Measurements from ENCODE around the gene COASY.
"Not testable (repeated sequence)": the region's sequence is repeated elsewhere in the genome, so short reads cannot be mapped to it uniquely, and the experiment has no call there.

Gene COASY

GRCh38 chr17:42603318-42603717 is 41.4 kb downstream of the COASY start:
- TF ChIP-seq, protein P1, sequence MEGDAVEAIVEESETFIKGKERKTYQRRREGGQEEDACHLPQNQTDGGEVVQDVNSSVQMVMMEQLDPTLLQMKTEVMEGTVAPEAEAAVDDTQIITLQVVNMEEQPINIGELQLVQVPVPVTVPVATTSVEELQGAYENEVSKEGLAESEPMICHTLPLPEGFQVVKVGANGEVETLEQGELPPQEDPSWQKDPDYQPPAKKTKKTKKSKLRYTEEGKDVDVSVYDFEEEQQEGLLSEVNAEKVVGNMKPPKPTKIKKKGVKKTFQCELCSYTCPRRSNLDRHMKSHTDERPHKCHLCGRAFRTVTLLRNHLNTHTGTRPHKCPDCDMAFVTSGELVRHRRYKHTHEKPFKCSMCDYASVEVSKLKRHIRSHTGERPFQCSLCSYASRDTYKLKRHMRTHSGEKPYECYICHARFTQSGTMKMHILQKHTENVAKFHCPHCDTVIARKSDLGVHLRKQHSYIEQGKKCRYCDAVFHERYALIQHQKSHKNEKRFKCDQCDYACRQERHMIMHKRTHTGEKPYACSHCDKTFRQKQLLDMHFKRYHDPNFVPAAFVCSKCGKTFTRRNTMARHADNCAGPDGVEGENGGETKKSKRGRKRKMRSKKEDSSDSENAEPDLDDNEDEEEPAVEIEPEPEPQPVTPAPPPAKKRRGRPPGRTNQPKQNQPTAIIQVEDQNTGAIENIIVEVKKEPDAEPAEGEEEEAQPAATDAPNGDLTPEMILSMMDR (IDR thresholded peaks at IDR 0.05; ENCODE audit: control extremely low read depth, extremely low read depth, low read depth, missing control alignments), result no peak
- ChIA-PET CTCF (interaction anchor here (13.0 kb wide), 1 partner anchor 22 kb away, joined by 120 read pairs; the partner anchor contains the start of gene PSMC3IP), POLR2A (no interaction called here)
- no peak for DNase-seq (ENCODE audit: extremely low spot score)

GRCh38 chr17:42607769-42608168 is 45.8 kb downstream of the COASY start:
- ChIA-PET CTCF (interaction anchor here (0.7 to 13.0 kb wide), 13 partner anchors 9 to 390 kb away, joined by 3 to 120 read pairs (median 6); partner anchors contain the start of genes BECN1, PLEKHH3, PSMC3IP and RPL27), POLR2A (interaction anchor here (0.9 kb wide), 1 partner anchor 29 kb away, joined by 4 read pairs; no protein-coding TSS in a partner anchor)
- no peak for DNase-seq (ENCODE audit: extremely low spot score)
- TF ChIP-seq, protein P1 (IDR thresholded peaks at IDR 0.05; ENCODE audit: control extremely low read depth, extremely low read depth, low read depth, missing control alignments), result no peak

- ChIA-PET POLR2A (interaction anchor here (0.7 to 1.2 kb wide), 5 partner anchors 10 to 752 kb away, joined by 3 to 5 read pairs (median 4); partner anchors contain the start of gene PLEKHH3), CTCF (interaction anchor here (0.7 to 13.0 kb wide), 17 partner anchors 9 to 389 kb away, joined by 3 to 120 read pairs (median 6); partner anchors contain the start of genes BECN1, CCR10, PLEKHH3 and PSMC3IP)
- no peak for DNase-seq (ENCODE audit: extremely low spot score)
- TF ChIP-seq, protein P1 (IDR thresholded peaks at IDR 0.05; ENCODE audit: control extremely low read depth, extremely low read depth, low read depth, missing control alignments), result no peak
These were observed 46.6 kb downstream of the COASY start for GRCh38 chr17:42608305-42609181.

- CTCF ChIA-PET, result interaction anchor here (1.2 to 13.0 kb wide), 15 partner anchors 9 to 388 kb away, joined by 3 to 120 read pairs (median 6); partner anchors contain the start of genes BECN1, CCR10, PLEKHH3 and PSMC3IP
- TF ChIP-seq, protein P1 (IDR thresholded peaks at IDR 0.05; ENCODE audit: control extremely low read depth, extremely low read depth, low read depth, missing control alignments), result no peak
These were observed 47.4 kb downstream of the COASY start, which contains the start of the genes RETREG3 and TUBG1 for GRCh38 chr17:42609182-42609813. Gene RETREG3 (minus strand): TSS chr17:42609374. CDS start chr17:42609324, 50 bp downstream. Gene TUBG1 (plus strand): TSS chr17:42609683. CDS start chr17:42609738, 55 bp downstream.

DNA sequence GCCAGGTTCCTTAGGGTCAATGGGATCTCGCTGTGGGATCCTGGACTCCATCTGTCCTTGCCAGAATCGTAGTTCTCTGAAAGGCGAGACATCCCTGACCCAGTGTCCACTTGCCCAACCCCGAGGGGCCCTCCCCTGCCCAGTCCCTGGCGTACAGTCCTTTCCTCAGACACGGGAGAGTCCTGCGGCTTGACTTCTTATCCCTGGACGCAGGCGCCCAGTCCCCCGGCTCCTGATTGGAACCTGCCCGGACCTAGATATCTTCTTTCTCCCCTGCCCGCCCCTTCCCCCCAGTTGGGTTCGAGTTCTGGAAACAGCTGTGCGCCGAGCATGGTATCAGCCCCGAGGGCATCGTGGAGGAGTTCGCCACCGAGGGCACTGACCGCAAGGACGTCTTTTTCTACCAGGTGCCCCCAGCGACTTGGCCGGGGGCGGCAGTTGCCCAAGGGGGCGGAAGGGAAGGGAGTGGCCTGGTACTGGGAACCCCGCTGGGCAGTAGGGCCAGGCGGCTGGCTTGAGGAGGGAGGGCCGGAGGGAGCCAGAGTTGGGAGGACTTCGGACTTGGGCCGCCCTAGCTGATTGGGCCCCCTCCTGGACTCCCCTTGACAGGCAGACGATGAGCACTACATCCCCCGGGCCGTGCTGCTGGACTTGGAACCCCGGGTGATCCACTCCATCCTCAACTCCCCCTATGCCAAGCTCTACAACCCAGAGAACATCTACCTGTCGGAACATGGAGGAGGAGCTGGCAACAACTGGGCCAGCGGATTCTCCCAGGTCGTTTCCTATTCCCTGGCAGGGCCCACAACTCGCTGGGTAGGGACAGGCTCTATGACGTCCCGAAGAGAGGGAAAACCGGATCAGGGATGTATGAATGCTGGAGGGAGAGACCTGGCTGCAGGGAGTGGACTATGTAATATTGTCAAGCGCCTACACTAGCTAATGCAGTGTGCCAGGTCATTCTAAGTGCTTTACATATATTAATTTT is 48.2 kb downstream of the COASY start:
- ChIA-PET POLR2A (interaction anchor here (0.5 to 1.0 kb wide), 6 partner anchors 15 to 751 kb away, joined by 3 to 7 read pairs (median 3); partner anchors contain the start of gene PLEKHH3), CTCF (interaction anchor here (1.4 to 13.0 kb wide), 11 partner anchors 8 to 214 kb away, joined by 3 to 120 read pairs (median 9); partner anchors contain the start of genes BECN1, CCR10, PLEKHH3 and PSMC3IP)
- DNase-seq (ENCODE audit: extremely low spot score), result not testable (repeated sequence)

More at GRCh38 chr17:42609182-42609813, 47.4 kb downstream of the COASY start, which contains the start of the genes RETREG3 and TUBG1:
- POLR2A ChIA-PET, result interaction anchor here (0.5 to 1.2 kb wide), 7 partner anchors 9 to 751 kb away, joined by 3 to 7 read pairs (median 3); partner anchors contain the start of gene PLEKHH3
- DNase-seq (ENCODE audit: extremely low spot score), result peak; percentile 100

DNA sequence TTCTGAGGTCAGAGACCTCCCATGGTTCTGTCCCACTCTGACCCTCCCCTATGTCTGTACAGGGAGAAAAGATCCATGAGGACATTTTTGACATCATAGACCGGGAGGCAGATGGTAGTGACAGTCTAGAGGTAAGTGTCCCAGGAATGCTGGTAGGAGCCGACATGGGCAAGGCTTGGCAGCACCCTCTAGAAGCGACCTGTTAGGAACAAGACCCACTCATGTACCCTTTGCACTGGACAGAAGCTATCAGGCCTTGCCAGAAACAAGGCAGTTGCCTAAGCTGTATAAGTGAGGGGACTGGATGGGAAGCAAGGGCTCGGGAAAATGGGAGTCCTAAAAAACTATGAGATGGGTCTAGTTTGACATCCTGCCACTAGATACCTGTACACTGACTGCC is 50.1 kb downstream of the COASY start:
- no peak for DNase-seq (ENCODE audit: extremely low spot score)
- TF ChIP-seq, protein P1 (IDR thresholded peaks at IDR 0.05; ENCODE audit: control extremely low read depth, extremely low read depth, low read depth, missing control alignments), result no peak
- CTCF ChIA-PET, result interaction anchor here (0.6 to 1.4 kb wide), 2 partner anchors 34 to 59 kb away, joined by 3 read pairs; no protein-coding TSS in a partner anchor

More for the DNA sequence above, 50.1 kb downstream of the COASY start:
- POLR2A ChIA-PET, result no interaction called here
